Measurements from ENCODE around the gene SIMC1.
"Not testable (repeated sequence)": the region's sequence is repeated elsewhere in the genome, so short reads cannot be mapped to it uniquely, and the experiment has no call there.

Gene SIMC1

DNA sequence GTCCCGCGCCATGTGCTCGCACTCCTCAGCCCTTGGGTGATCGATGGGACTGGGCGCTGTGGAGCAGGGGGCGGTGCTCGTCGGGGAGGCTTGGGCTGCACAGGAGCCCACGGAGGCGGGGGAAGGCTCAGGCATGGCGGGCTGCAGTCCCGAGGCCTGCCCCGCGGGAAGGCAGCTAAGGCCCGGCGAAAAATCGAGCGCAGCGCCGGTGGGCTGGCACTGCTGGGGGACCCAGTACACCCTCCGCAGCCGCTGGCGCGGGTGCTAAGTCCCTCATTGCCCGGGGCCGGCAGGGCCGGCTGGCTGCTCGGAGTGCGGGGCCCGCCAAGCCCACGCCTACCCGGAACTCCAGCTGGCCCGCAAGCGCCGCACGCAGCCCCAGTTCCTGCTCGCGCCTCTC, 16.2 kb upstream of the SIMC1 start:
- not testable (repeated sequence) for H3K4me3 ChIP-seq (ENCODE audit: low read length); H3K9me3 ChIP-seq (ENCODE audit: insufficient read depth, low read depth, low read length); H3K4me1 ChIP-seq (ENCODE audit: insufficient read depth, low read length); H3K27me3 ChIP-seq (ENCODE audit: insufficient read depth, low read length); H3K27ac ChIP-seq (ENCODE audit: low read length); H3K9ac ChIP-seq (ENCODE audit: low read depth, low read length); H3K36me3 ChIP-seq (ENCODE audit: insufficient read depth, low read depth, low read length)

DNA sequence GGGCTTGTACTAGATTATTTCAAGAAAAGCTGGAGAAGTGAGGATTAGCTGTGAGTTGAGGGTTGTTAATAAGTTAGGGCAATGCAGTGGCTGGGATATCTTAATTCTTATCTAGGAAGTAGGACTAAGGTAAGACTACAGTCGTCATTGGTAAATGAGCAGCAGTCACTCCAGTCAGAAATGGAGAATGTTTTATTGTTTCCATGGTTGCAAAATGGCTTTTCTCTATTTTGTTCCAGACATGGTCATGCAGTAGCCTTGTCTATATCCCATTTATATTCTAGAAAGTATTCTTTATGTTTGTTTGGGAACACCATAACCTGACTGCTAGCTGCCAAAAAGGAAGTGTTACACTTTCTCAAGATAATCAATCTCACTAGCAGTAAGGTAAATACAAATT, 9.9 kb upstream of the SIMC1 start:
- not testable (repeated sequence) for H3K36me3 ChIP-seq (ENCODE audit: insufficient read depth, low read depth, low read length); H3K27ac ChIP-seq (ENCODE audit: low read length)

DNA sequence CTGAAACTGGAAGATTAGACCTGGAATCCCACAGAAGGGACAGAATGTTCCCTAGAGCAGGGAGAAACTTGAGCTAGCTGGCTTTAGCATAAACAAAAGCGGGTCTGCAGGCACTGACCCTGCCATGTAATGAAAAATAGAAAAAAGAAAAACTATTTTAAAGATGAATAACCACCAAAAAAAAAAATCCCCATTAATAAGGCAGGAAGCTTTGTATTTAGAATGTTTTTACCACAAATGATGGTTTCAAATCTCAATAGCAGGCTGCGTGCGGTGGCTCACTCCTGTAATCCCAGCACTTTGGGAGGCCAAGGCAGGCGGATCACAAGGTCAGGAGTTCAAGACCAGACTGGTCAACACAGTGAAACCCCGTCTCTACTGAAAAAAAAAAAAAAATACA, 5.0 kb upstream of the SIMC1 start:
- not testable (repeated sequence) for H3K27ac ChIP-seq (ENCODE audit: low read length); H3K9ac ChIP-seq (ENCODE audit: low read depth, low read length); H3K9me3 ChIP-seq (ENCODE audit: insufficient read depth, low read depth, low read length); H3K36me3 ChIP-seq (ENCODE audit: insufficient read depth, low read depth, low read length); H3K27me3 ChIP-seq (ENCODE audit: insufficient read depth, low read length); H3K4me3 ChIP-seq (ENCODE audit: low read length); H3K4me1 ChIP-seq (ENCODE audit: insufficient read depth, low read length)

More for the DNA sequence above, 9.9 kb upstream of the SIMC1 start:
- H3K4me3 ChIP-seq (ENCODE audit: low read length); H3K9ac ChIP-seq (ENCODE audit: low read depth, low read length); H3K9me3 ChIP-seq (ENCODE audit: insufficient read depth, low read depth, low read length); H3K27me3 ChIP-seq (ENCODE audit: insufficient read depth, low read length); H3K4me1 ChIP-seq (ENCODE audit: insufficient read depth, low read length): not testable (repeated sequence)

DNA sequence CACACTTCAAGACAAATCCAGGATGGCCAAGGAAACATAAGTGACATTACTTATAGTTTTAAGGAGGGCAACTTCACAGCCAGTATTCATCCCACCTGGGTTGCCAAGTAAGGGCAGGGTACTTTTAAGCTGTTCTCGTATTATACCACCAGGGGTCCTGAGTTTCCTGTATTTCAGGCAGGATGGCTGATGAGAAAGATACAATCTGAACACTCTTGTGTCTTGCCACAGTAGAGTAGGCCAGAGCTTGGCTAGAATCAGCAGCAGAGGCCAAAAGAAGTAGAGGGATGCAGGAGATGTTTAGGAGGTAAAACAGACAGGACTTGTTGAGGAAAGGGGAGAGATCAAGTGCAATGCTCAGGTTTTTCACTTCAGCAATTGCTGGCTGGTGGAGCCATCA, 3.1 kb upstream of the SIMC1 start:
- H3K36me3 ChIP-seq (ENCODE audit: insufficient read depth, low read depth, low read length); H3K9me3 ChIP-seq (ENCODE audit: insufficient read depth, low read depth, low read length); H3K27me3 ChIP-seq (ENCODE audit: insufficient read depth, low read length); H3K4me3 ChIP-seq (ENCODE audit: low read length); H3K9ac ChIP-seq (ENCODE audit: low read depth, low read length); H3K27ac ChIP-seq (ENCODE audit: low read length); H3K4me1 ChIP-seq (ENCODE audit: insufficient read depth, low read length): not testable (repeated sequence)

DNA sequence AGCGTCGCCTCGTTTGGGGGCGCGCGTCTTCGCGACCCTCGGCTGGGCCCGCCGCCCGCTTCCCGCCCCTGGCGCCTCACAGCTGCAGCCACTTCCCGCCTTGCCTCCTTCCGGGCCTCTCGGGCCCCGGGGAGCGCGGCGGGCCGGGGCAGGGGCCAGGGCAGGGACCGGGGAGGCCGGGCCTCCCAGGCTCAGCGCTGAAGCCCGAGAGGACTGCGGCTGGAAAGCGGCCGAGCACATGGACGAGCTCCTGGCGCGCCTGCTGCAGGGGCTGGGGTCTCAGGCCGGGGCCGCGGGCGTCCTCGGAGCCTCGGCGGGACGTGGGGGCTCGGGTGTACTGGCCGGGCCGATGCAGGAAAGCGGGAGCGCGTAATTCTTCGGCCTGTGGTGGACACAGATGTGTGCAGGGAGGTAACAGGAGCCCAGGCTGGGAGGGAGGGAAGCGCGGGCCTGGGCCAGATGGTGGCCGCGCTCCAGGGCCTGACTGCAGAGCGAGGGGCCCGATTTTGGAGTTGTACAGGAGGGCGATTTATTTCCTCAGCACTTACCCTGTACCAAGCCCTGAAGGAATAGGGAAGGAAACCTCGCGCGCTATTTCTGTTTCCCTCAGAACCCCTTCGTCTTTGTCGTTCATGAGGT, 540 bp downstream of the SIMC1 start:
- not testable (repeated sequence) for H3K4me3 ChIP-seq (ENCODE audit: low read length); H3K9me3 ChIP-seq (ENCODE audit: insufficient read depth, low read depth, low read length); H3K4me1 ChIP-seq (ENCODE audit: insufficient read depth, low read length); H3K27me3 ChIP-seq (ENCODE audit: insufficient read depth, low read length); H3K36me3 ChIP-seq (ENCODE audit: insufficient read depth, low read depth, low read length); H3K9ac ChIP-seq (ENCODE audit: low read depth, low read length); H3K27ac ChIP-seq (ENCODE audit: low read length)

DNA sequence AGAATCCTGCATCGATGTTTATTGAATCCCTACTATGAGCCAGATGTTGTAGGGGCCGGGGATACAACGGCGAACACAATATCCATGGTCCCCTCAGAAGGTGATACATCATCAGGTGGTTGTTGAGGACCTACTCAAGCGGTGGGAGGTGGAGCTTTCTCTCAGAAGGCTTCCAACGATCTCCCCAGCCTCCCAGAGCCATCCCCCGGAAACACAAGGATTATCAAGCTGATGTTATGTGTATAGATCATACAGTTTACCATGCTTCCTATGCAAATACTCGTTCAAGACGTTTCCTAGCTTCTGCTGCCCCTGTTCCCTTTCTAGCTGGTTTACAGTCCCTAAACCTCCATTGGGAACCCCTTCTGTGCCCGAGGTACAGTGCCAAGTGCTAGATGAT, 1.1 kb downstream of the SIMC1 start:
- H3K9ac ChIP-seq (ENCODE audit: low read depth, low read length); H3K9me3 ChIP-seq (ENCODE audit: insufficient read depth, low read depth, low read length); H3K4me3 ChIP-seq (ENCODE audit: low read length); H3K27me3 ChIP-seq (ENCODE audit: insufficient read depth, low read length); H3K4me1 ChIP-seq (ENCODE audit: insufficient read depth, low read length); H3K27ac ChIP-seq (ENCODE audit: low read length); H3K36me3 ChIP-seq (ENCODE audit: insufficient read depth, low read depth, low read length): not testable (repeated sequence)

DNA sequence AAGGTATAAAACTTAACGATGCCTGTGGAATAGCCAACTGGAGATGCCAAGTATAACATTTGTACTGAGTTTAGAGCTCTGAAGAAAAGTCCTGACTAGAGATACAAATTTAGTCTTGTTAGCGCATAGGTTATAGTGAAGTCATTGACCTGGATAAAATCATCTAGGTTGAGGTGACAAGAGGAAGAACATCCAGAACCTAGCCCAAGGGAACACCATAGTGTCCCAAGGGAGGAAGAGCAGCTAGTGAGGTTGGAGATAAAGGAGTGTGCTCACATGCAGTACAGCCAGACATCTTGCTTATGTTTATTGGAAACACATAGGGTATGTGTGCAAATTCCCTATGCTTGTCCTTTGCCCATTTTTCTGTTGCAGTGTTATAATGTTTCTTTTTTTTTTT, 6.1 kb downstream of the SIMC1 start:
- not testable (repeated sequence) for H3K36me3 ChIP-seq (ENCODE audit: insufficient read depth, low read depth, low read length); H3K9ac ChIP-seq (ENCODE audit: low read depth, low read length); H3K27me3 ChIP-seq (ENCODE audit: insufficient read depth, low read length); H3K9me3 ChIP-seq (ENCODE audit: insufficient read depth, low read depth, low read length); H3K4me1 ChIP-seq (ENCODE audit: insufficient read depth, low read length); H3K4me3 ChIP-seq (ENCODE audit: low read length); H3K27ac ChIP-seq (ENCODE audit: low read length)

DNA sequence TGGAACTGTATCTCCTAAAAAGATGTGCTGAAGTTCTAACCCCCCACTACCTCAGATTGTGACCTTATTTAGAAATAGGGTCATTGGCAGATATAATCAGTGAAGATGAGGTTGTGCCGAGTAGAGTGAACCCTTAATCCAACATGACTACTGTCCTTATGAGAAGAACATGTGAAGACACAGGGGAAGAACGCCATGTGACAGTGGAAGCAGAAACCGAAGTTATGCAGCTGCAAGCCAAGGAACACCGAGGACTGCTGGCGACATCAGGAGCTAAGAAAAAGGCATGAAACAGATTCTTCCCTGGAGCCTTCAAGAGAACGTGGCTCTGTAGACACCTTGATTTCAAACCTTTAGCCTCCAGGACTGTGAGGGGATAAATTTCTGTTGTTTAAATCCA, 6.8 kb downstream of the SIMC1 start:
- H3K9me3 ChIP-seq (ENCODE audit: insufficient read depth, low read depth, low read length); H3K4me3 ChIP-seq (ENCODE audit: low read length); H3K27ac ChIP-seq (ENCODE audit: low read length); H3K36me3 ChIP-seq (ENCODE audit: insufficient read depth, low read depth, low read length); H3K4me1 ChIP-seq (ENCODE audit: insufficient read depth, low read length); H3K27me3 ChIP-seq (ENCODE audit: insufficient read depth, low read length); H3K9ac ChIP-seq (ENCODE audit: low read depth, low read length): not testable (repeated sequence)

DNA sequence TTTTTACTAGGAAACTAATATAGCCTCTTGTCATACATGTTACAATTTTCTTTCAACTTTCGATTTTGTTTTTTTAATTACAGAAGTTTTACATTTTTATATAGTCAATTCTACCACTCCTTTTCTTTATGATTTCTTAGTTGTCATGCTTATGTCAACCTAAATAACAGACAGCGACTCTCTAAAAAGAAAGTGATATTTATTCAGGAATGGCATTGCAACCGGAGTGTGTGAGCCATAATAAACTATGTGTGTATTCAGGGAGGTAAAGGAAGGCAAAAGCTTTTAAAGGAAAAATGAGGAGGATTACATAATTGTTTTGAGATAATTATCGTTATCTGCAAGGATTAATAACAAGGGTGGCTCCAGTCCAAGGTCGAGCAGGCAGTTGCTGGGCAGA, 7.3 kb downstream of the SIMC1 start:
- H3K9ac ChIP-seq (ENCODE audit: low read depth, low read length), result not testable (repeated sequence)

DNA sequence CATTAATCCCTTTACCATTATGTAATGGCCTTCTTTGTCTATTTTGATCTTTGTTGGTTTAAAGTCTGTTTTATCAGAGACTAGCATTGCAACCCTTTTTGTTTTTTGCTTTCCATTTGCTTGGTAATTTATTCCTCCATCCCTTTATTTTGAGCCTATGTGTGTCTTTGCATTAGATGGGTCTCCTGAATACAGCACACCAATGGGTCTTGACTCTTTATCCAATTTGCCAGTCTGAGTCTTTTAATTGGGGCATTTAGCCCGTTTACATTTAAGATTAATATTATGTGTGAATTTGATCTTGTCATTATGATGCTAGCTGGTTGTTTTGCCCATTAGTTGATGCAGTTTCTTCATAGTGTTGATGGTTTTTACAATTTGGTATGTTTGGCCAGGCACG, 12.5 kb downstream of the SIMC1 start:
- H3K27me3 ChIP-seq (ENCODE audit: insufficient read depth, low read length); H3K27ac ChIP-seq (ENCODE audit: low read length); H3K9me3 ChIP-seq (ENCODE audit: insufficient read depth, low read depth, low read length): not testable (repeated sequence)

More for the DNA sequence above, 7.3 kb downstream of the SIMC1 start:
- not testable (repeated sequence) for H3K9me3 ChIP-seq (ENCODE audit: insufficient read depth, low read depth, low read length); H3K4me1 ChIP-seq (ENCODE audit: insufficient read depth, low read length); H3K4me3 ChIP-seq (ENCODE audit: low read length); H3K27ac ChIP-seq (ENCODE audit: low read length); H3K27me3 ChIP-seq (ENCODE audit: insufficient read depth, low read length); H3K36me3 ChIP-seq (ENCODE audit: insufficient read depth, low read depth, low read length)

DNA sequence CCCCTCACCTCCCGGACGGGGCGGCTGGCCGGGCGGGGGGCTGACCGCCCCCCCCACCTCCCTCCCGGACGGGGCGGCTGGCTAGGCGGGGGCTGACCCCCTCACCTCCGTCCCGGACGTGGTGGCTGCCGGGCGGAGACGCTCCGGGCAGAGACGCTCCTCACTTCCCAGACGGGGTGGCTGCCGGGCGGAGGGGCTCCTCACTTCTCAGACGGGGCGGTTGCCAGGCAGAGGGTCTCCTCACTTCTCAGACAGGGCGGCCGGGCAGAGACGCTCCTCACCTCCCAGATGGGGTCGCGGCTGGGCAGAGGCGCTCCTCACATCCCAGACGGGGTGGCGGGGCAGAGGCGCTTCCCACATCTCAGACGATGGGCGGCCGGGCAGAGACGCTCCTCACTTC, 13.9 kb downstream of the SIMC1 start:
- H3K36me3 ChIP-seq (ENCODE audit: insufficient read depth, low read depth, low read length); H3K4me1 ChIP-seq (ENCODE audit: insufficient read depth, low read length); H3K27me3 ChIP-seq (ENCODE audit: insufficient read depth, low read length); H3K4me3 ChIP-seq (ENCODE audit: low read length); H3K9me3 ChIP-seq (ENCODE audit: insufficient read depth, low read depth, low read length); H3K27ac ChIP-seq (ENCODE audit: low read length); H3K9ac ChIP-seq (ENCODE audit: low read depth, low read length): not testable (repeated sequence)

More for the DNA sequence above, 12.5 kb downstream of the SIMC1 start:
- H3K4me3 ChIP-seq (ENCODE audit: low read length); H3K36me3 ChIP-seq (ENCODE audit: insufficient read depth, low read depth, low read length); H3K4me1 ChIP-seq (ENCODE audit: insufficient read depth, low read length); H3K9ac ChIP-seq (ENCODE audit: low read depth, low read length): not testable (repeated sequence)

DNA sequence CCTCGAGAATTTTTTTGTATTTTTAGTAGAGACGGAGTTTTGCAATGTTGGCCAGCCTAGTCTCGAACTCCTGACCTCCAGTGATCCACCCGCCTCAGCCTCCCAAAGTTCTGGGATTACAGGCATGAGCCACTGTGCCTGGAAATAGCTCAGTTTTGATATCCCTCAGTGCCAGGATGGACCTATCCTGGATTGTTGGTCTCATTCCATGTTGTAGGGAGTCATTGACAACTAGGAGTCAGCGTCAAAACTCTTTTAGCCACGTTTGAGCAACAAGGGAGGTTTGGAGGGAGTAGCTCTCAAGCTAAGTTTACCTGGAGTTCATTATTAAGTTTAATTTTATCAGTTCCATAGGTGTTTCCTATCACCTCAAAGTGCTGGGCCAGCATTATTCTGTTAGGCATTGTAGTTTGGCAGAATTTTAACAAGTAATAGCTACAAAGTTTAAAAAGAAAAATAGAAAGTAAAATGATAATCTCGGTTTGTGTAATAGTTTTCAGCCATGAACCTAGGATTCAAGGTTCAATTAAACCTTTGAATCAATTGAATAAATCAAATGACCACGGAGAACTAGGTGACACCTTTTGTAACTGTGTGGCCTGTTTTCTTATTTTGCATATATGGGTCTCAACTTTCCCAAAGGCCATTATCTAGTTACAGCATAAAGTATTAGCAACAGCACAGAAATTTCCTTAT, 15.3 kb downstream of the SIMC1 start:
- H3K9ac ChIP-seq (ENCODE audit: low read depth, low read length); H3K27ac ChIP-seq (ENCODE audit: low read length); H3K4me3 ChIP-seq (ENCODE audit: low read length); H3K36me3 ChIP-seq (ENCODE audit: insufficient read depth, low read depth, low read length); H3K27me3 ChIP-seq (ENCODE audit: insufficient read depth, low read length); H3K4me1 ChIP-seq (ENCODE audit: insufficient read depth, low read length); H3K9me3 ChIP-seq (ENCODE audit: insufficient read depth, low read depth, low read length): not testable (repeated sequence)

DNA sequence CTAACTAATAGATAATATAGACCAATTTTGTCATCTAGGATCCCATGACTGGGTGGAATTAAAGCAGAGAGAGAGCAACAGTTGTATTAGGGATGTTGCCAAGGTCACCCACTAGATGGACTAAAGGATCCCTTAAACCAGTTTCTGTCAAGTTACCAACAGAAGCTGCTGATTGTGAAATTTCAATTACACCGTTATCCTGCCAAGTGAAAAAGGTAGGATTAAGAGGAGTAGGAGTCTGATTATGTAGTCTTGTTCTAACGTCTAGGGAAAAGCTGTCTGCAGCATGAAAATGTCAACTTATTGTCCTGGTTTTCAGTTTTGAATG, 15.8 kb downstream of the SIMC1 start:
- H3K27me3 ChIP-seq (ENCODE audit: insufficient read depth, low read length); H3K27ac ChIP-seq (ENCODE audit: low read length); H3K9me3 ChIP-seq (ENCODE audit: insufficient read depth, low read depth, low read length); H3K36me3 ChIP-seq (ENCODE audit: insufficient read depth, low read depth, low read length); H3K9ac ChIP-seq (ENCODE audit: low read depth, low read length); H3K4me3 ChIP-seq (ENCODE audit: low read length); H3K4me1 ChIP-seq (ENCODE audit: insufficient read depth, low read length): not testable (repeated sequence)

Measured in iPS-20b (cell line).